Esophagus squamous epithelium (tissue), 5 donors: ENCODE data around the gene PGAP6. TPM values are rescaled to one million over a fixed set of nuclear protein-coding genes. Genes with fewer than 3 reads are reported as not detected.

Source experiments
- DNase-seq: peaks from one replicate; lab custom pipeline; 2025; lab: John Stamatoyannopoulos, UW
- H3K27ac ChIP-seq, 4 donors: fragments of 200-600 bp; sonication (generic); one replicate each; pipeline ENCODE4 v1.5.1; 2016 to 2019; ENCODE audit warnings: mild to moderate bottlenecking in 1 of 4
- H3K27me3 ChIP-seq, 4 donors: fragments of 200-600 bp; sonication (generic); 1 replicate in 3 of 4; 2 replicates in 1 of 4; pipeline versions ENCODE4 v1.5.1 to v1.6.0; 2017 to 2021; ENCODE audit warnings: antibody characterized with exemption in 1 of 4
- H3K36me3 ChIP-seq, 3 donors: fragments of 200-600 bp; sonication (generic); one replicate each; pipeline ENCODE4 v1.5.1; 2016 to 2019
- H3K4me1 ChIP-seq, 3 donors: fragments of 200-600 bp; sonication (generic); one replicate each; pipeline ENCODE4 v1.5.1; 2017 to 2019
- H3K4me3 ChIP-seq, 4 donors: fragments of 200-600 bp; sonication (generic); 1 replicate in 3 of 4; 2 replicates in 1 of 4; pipeline ENCODE4 v1.5.1; 2016 to 2019; ENCODE audit warnings: mild to moderate bottlenecking in 2 of 4, moderate library complexity in 1 of 4
- H3K9me3 ChIP-seq, 3 donors: fragments of 200-600 bp; sonication (generic); one replicate each; pipeline ENCODE4 v1.5.1; 2016 to 2019
- POLR2A ChIP-seq, 4 donors: fragments of 450-650 bp; IDR thresholded peaks; one replicate each; pipeline ENCODE4 v1.6.1; 2017; ENCODE audit warnings: antibody characterized with exemption in 4 of 4, mild to moderate bottlenecking in 4 of 4, moderate library complexity in 3 of 4
- WGBS, 2 donors: methylation state at CpG; one replicate each; pipeline ENCODE4 v1.1.5; 2018; 5-methylcytosine and 5-hydroxymethylcytosine counted together
- intact Hi-C: fragments of 100-400 bp; cut with DNase I; formaldehyde crosslinking; loops from one replicate; pipeline ENCODE4 v1.15.0; 2022
- total RNA-seq, 4 donors: library from RNA; depleted of rRNA; stranded (reverse); fragments of >200 nt; gene quantifications; one replicate each; pipeline ENCODE4 v1.1.0, GENCODE V29; 2016
- TF ChIP-seq, protein P1 (sequence below), 6 experiments: fragments of 450-650 bp in 4 of 6; fragments of 200-600 bp in 2 of 6; sonication (generic) in 2 of 6; IDR thresholded peaks; one replicate each; pipeline ENCODE4 v1.5.1; 2016 to 2019; ENCODE audit warnings: antibody characterized with exemption in 6 of 6, mild to moderate bottlenecking in 4 of 6, moderate library complexity in 4 of 6
- donor health status: DM: yes; HTN: yes; CAD: no.

Gene PGAP6, protein sequence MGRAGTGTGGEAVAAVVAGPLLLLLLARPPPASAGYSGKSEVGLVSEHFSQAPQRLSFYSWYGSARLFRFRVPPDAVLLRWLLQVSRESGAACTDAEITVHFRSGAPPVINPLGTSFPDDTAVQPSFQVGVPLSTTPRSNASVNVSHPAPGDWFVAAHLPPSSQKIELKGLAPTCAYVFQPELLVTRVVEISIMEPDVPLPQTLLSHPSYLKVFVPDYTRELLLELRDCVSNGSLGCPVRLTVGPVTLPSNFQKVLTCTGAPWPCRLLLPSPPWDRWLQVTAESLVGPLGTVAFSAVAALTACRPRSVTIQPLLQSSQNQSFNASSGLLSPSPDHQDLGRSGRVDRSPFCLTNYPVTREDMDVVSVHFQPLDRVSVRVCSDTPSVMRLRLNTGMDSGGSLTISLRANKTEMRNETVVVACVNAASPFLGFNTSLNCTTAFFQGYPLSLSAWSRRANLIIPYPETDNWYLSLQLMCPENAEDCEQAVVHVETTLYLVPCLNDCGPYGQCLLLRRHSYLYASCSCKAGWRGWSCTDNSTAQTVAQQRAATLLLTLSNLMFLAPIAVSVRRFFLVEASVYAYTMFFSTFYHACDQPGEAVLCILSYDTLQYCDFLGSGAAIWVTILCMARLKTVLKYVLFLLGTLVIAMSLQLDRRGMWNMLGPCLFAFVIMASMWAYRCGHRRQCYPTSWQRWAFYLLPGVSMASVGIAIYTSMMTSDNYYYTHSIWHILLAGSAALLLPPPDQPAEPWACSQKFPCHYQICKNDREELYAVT
- 10 to 100 TPM; 23.5 to 31.7 (median 27.6) TPM for total RNA-seq

DNA sequence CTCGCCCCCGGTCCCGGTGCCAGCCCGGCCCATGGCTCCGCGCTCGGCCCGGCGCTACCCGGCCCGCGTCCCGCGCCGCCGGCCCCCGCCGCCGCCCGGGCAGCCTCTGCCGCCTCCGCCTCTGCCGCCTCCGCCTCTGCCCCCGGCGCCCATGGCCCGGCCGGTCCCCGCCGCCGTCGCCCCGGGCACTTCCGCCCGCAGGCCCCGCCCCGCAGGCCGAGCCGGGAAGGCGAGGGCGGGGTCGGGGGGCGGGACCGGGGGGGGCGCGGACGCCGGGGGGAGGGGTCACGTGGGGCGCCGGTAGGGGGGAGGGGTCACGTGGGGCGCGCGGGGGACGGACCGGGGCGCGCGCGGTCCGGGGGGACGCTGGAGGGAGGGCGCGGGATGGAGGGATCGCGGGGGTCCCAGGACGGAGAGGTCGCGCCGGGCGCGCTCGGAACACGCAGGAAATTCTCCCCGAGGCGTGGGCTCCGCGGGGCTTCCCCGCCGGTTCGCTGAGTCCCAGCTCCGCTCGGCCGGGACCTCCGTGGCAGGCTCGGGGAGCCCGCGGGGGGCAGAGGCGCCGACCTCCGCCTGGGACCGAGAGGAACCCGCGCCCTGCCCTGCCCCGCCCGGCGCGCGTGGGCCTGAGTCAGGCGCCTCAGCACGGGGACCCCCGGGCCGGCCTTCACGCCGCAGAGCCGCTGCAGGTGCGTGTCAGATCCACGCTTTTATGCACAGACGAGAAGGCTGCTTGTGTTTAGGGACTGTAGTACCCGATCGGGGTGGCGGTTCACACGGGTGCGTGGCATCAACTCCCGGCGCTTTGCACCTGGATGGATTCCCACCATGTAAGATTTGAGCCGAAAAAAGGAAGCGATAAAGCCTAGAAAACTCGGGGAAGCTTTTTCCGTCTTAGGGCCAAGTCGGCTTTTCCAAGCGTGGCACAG lies at the start of gene PGAP6:
Gene PGAP6, minus strand, starts transcription at position 190 of the 929 bp plus-strand sequence. Its CDS starts 157 bp downstream, at position 33.
- WGBS, 2 donors, result 0% methylated on average over 6 of the region's 123 CpGs; no CpG with 5 or more reads in 1 of the 2 donors
- H3K27ac ChIP-seq, result peak within 1 kb of the TSS; percentile 83 to 91 (median 90)
- TF ChIP-seq, protein P1, sequence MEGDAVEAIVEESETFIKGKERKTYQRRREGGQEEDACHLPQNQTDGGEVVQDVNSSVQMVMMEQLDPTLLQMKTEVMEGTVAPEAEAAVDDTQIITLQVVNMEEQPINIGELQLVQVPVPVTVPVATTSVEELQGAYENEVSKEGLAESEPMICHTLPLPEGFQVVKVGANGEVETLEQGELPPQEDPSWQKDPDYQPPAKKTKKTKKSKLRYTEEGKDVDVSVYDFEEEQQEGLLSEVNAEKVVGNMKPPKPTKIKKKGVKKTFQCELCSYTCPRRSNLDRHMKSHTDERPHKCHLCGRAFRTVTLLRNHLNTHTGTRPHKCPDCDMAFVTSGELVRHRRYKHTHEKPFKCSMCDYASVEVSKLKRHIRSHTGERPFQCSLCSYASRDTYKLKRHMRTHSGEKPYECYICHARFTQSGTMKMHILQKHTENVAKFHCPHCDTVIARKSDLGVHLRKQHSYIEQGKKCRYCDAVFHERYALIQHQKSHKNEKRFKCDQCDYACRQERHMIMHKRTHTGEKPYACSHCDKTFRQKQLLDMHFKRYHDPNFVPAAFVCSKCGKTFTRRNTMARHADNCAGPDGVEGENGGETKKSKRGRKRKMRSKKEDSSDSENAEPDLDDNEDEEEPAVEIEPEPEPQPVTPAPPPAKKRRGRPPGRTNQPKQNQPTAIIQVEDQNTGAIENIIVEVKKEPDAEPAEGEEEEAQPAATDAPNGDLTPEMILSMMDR (IDR thresholded peaks at IDR 0.05), result no peak
- TF ChIP-seq POLR2A (IDR thresholded peaks at IDR 0.05), result peak in 1 of 4 donors; percentile 34
- H3K4me3 ChIP-seq, result peak within 1 kb of the TSS; percentile 65 to 100 (median 94)
- DNase-seq, result no peak
- H3K4me1 ChIP-seq, result peaks cover 30 to 59% (median 42%) of the 10 kb centered on the region in 3 donors
- H3K27me3 ChIP-seq, result no peaks in the 10 kb centered on the region
- peaks cover 0 to 9% (median 0%) of the 10 kb centered on the region in 3 donors for H3K36me3 ChIP-seq
- intact Hi-C loops, result no loop called here
- H3K9me3 ChIP-seq, result no peaks in the 10 kb centered on the region

DNA sequence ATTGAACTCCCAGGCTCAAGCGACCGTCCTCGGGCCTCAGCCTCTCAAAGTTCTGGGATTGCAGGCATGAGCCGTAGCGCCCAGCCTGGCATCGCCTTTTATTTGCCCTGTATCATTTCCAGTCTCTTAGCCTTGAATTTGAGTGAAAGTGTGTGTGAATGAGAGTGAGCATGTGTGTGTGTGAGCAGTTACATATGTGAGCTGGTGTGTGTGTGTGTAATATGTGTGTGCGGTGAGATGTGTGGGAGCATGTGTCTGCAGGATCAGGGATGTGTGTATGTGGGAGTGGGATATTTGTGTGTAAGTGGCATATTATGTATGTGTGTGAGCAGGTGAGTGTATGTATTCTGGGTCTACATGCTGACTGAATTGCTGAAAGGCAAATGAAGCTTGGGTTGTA lies 49.1 kb upstream of the PGAP6 start:
- Histone ChIP-seq H3K27ac (no peak overlapping the region), H3K36me3 (peaks cover 0 to 5% (median 0%) of the 10 kb centered on the region in 3 donors), H3K9me3 (no peaks in the 10 kb centered on the region), H3K27me3 (peaks cover 0 to 7% (median 0%) of the 10 kb centered on the region in 4 donors), H3K4me3 (no peak overlapping the region), H3K4me1 (peaks cover 7 to 24% (median 13%) of the 10 kb centered on the region in 3 donors)
- intact Hi-C loops, result no loop called here
- WGBS, 2 donors, result 97% methylated on average over 7 of the region's 7 CpGs
- TF ChIP-seq POLR2A (IDR thresholded peaks at IDR 0.05), result no peak
- TF ChIP-seq, protein P1 (IDR thresholded peaks at IDR 0.05), result no peak
- no peak for DNase-seq

DNA sequence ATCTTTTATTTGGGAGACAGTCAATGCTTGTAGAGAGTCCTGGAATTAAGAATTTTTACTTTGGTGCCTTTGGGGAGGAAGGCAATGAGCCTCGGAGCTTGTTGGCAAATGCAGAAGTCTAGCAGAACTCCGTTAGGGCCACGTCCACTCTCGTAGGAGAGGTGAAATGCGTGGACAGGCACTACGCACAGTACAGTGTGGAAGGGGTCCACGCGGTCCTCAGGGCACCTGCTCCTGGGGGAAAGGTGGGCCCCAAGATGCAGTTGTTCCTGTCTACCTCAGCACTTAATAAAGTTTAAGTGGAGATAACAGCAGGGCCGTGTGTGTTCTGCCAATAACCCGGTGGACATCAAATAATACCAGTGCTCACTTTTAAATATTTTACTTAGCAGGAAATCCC lies 45.5 kb upstream of the PGAP6 start:
- no peaks in the 10 kb centered on the region for H3K9me3 ChIP-seq
- no peak for DNase-seq
- H3K4me3 ChIP-seq, result peak overlapping the region; percentile 57 to 79 (median 68)
- intact Hi-C loops, result no loop called here
- no peaks in the 10 kb centered on the region for H3K36me3 ChIP-seq
- H3K27ac ChIP-seq, result no peak overlapping the region
- H3K4me1 ChIP-seq, result peaks cover 26 to 55% (median 30%) of the 10 kb centered on the region in 3 donors
- no peak for TF ChIP-seq POLR2A (IDR thresholded peaks at IDR 0.05)
- TF ChIP-seq, protein P1 (IDR thresholded peaks at IDR 0.05), result no peak
- 41 to 57% methylated on average over 8 to 10 of the region's 10 CpGs for WGBS, 2 donors
- peaks cover 0 to 7% (median 0%) of the 10 kb centered on the region in 4 donors for H3K27me3 ChIP-seq

DNA sequence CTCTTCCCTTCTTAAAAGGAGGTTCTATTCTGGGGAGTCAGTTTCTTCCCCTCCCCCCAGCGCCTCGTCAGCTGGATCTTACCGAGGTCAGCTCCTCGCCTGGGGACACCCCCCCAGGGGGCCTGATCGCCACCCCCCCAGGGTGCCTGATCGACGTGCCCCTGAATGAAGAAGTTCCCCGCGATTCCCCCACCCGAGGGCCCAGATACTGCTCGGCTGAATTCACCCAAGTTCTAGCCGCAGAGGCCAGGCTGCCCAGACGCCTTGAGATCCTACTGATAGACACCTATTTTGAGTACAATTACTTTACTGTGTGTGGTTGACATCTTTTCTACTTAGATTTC lies 45.1 kb upstream of the PGAP6 start:
- intact Hi-C loops, result no loop called here
- peaks cover 0 to 7% (median 0%) of the 10 kb centered on the region in 4 donors for H3K27me3 ChIP-seq
- peaks cover 26 to 55% (median 30%) of the 10 kb centered on the region in 3 donors for H3K4me1 ChIP-seq
- DNase-seq, result no peak
- no peaks in the 10 kb centered on the region for H3K36me3 ChIP-seq
- H3K27ac ChIP-seq, result peak overlapping the region in 3 of 4 donors; percentile 47 to 98 (median 96)
- no peaks in the 10 kb centered on the region for H3K9me3 ChIP-seq
- peak overlapping the region; percentile 57 to 79 (median 68) for H3K4me3 ChIP-seq
- TF ChIP-seq, protein P1 (IDR thresholded peaks at IDR 0.05), result no peak
- TF ChIP-seq POLR2A (IDR thresholded peaks at IDR 0.05), result no peak
- 0 to 26% methylated on average over 1 to 7 of the region's 13 CpGs for WGBS, 2 donors
